Activated naive CD8-positive, alpha-beta T cell treated with anti-CD3 and anti-CD28 coated beads, Interleukin-2, amount 50 U/mL, for 16 hours (primary cell): ENCODE data around the gene DHRS11.
A peak's percentile ranks its signal among the peaks of the same experiment; 100 is the strongest.

ENCODE experiments used
- DNase-seq: peaks from one replicate; pipeline ENCODE4 v3.0.0-alpha.2; 2020; ENCODE audit warnings: low read depth, low spot score

The DHRS11 gene

DNA sequence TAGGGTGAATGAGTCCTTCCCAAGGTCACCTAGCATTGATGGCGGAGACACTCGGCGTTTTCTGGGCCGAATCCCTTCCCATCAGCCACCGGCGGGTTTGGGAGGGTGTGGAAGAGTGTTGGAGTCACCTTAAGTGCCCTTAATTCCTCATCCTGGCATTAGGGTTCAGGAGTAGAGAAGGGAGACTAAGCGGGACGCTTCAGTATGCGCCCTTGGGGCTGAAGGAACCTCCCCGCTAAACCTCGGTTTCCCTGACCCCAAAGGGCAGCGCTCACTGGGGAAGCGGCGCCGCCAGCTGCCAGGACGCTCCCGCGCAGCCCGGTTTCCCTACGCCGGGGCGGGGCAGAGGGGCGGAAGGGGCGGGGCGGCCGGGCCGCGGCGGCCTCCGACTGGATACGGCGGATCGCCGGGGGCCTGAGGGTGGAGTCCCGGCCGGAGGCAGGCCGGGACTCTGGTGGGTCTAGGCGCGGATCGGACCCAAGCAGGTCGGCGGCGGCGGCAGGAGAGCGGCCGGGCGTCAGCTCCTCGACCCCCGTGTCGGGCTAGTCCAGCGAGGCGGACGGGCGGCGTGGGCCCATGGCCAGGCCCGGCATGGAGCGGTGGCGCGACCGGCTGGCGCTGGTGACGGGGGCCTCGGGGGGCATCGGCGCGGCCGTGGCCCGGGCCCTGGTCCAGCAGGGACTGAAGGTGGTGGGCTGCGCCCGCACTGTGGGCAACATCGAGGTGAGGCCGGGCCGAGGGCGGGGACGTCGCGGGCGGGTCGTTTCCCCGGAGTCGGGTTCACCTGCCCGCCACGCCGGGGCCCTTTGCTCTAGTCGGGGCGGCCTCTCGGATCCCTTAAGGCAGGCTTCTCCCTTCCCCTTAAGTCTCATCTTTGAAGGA lies at the start of gene DHRS11:
TSS of gene DHRS11 (plus strand) at position 446 of the 882 bp plus-strand sequence. CDS start at position 577, 131 bp downstream.
- peak; percentile 59 for DNase-seq

- no peak for DNase-seq
These were observed 48.9 kb upstream of the DHRS11 start for GRCh38 chr17:36542755-36543154.

GRCh38 chr17:36544044-36544306 lies 47.7 kb upstream of the DHRS11 start:
- no peak for DNase-seq

- DNase-seq = peak; percentile 91
These were observed 47.2 kb upstream of the DHRS11 start, which contains the start of gene GGNBP2 for GRCh38 chr17:36544307-36545076. Gene GGNBP2 (plus strand): TSS chr17:36544919. CDS start chr17:36545725, 806 bp downstream.

GRCh38 chr17:36545077-36545464 lies 46.6 kb upstream of the DHRS11 start:
- no peak for DNase-seq

GRCh38 chr17:36545465-36546417 lies 45.9 kb upstream of the DHRS11 start:
- peak; percentile 92 for DNase-seq

- no peak for DNase-seq
These were observed 45.1 kb upstream of the DHRS11 start for GRCh38 chr17:36546418-36547093.

GRCh38 chr17:36547776-36548175 lies 43.9 kb upstream of the DHRS11 start:
- no peak for DNase-seq

DNA sequence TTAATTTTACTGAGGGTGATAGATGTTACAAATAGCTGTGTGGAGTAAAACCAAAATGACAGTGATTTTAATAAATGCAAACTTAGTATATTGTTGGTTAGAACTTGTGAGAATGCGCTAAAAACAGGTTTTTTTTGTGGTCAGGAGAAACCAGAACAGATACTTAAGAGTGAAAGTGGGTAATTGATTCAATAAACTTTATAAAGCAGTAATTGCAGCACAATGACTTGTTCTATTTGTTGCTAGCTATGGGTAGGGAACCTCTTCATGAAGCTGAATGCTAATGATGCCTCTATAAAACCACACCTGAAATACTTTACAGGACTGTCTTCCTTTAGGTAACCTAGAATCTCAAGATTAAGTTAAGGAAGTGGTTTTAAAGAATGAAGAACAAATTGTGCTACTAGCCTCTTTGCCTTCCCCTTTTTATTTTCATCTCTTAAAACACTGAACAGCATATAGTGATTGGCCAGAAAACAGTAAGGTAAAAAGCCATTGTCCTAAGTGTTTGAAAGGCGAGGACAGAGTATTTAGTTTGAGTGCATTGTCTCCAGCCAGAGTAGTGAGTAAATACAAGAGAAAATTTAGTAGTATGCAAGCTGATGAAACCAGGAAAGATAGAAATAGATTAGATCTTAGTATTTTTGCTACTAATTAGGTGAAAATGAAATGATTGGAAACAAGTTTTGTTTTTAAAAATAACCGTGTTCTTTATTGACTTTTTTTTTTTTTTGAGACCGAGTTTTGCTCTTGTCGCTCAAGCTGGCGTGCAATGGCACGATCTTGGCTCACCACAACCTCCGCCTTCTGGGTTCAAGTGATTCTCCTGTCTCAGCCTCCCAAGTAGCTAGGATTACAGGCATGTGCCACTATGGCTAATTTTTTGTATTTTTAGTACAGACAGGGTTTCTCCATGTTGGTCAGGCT lies 40.9 kb upstream of the DHRS11 start:
- no peak for DNase-seq

GRCh38 chr17:36553459-36553858 lies 38.2 kb upstream of the DHRS11 start:
- DNase-seq = no peak

DNA sequence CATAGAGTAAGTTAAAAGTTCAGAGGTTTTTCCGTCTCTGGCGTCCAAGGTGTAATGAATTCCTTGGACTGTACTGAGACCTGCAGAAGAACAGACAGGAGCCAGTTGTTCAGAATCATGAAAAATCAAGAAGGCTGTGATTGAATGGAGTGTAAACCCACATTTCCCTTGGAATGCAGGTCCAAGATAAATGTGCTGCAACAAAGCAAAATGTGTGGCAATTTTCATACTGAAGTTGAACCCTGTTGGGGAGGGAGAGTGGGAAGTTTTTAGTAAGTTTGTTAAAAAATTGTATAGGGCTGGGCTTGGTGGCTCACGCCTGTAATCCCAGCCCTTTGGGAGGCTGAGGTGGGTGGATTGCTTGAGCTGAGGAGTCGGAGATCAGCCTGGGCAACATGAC lies 25.6 kb upstream of the DHRS11 start:
- DNase-seq = no peak

- no peak for DNase-seq
These were observed 16.7 kb upstream of the DHRS11 start for GRCh38 chr17:36575028-36575427.

DNA sequence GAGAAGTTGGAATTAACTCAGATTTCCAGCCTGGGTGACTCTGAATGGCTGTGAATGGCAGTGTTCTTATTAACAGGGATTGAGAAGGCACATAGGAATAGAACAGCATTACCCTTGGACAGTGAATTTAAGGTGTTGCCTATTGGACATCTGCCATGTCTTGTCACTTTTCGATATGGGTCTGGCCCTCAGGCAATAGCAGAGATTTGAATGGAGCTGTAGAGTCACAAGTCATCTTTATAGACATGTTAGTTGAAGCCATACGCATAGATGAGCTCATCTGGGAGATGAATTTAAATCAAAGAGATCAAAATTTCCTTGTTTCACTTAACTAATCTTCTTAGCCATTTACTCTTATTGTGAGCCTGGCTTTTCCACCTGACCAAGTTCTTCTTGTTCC lies 14.9 kb upstream of the DHRS11 start:
- DNase-seq = no peak

DNA sequence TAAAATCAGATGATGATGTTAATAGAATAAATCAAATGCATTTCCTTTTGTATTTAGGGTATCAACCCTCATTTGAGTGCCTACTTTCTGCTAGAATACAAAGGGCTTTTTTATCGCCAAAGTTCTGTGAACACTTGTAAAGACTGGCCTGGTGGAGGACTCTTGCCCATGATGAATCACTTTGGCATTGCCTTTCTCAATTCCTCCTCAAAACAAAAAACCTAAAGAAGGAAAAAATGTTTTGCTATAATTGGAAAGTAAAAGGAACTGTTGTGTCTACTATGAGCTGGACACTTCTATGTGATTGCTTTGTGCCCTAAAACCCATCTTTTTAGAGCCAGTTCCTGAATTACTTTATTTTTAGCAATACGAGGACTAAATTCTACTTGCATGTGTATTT lies 13.0 kb upstream of the DHRS11 start:
- no peak for DNase-seq

DNA sequence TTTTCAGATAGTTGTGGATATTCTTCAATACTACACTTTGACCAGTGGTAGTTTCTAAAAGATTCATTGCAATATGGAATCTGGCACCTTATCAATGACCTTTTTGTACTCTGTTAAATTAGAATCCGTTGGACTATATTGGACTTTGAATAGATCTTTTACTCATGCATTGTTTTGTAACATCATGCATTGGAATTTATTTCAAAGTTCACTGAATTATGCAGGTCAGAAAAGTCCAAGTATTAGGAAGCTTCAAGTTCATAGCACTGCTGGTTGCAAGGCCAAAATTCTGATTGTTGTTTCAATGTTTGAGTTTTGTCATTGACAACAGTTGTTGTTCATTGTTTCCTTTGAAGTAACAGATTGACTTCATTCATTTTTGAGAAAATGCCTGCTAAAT lies 7.9 kb upstream of the DHRS11 start:
- DNase-seq = no peak

DNA sequence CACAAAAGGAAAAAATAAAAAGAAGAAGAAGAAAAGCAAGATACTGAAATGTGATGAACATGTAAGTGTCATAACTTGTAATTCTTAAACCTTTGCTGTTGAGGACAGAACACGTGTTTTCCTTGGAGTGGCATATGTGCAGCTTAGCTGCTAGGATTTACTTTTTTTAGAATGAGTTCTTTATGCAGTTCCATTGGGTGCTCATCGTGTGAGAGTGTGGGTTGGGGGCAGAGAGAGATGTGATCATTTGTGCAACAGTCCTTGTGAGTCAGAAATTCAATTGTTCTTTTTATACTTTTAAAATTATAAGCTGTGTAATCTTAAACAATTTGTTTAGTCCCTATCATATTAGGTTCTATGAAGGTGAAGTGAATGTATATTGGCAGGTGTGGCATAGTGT lies 5.5 kb upstream of the DHRS11 start:
- DNase-seq = no peak

- DNase-seq = no peak
These were observed 1.6 kb upstream of the DHRS11 start for GRCh38 chr17:36590082-36590481.

- DNase-seq = no peak
These were observed 637 bp downstream of the DHRS11 start for GRCh38 chr17:36592316-36592715.

DNA sequence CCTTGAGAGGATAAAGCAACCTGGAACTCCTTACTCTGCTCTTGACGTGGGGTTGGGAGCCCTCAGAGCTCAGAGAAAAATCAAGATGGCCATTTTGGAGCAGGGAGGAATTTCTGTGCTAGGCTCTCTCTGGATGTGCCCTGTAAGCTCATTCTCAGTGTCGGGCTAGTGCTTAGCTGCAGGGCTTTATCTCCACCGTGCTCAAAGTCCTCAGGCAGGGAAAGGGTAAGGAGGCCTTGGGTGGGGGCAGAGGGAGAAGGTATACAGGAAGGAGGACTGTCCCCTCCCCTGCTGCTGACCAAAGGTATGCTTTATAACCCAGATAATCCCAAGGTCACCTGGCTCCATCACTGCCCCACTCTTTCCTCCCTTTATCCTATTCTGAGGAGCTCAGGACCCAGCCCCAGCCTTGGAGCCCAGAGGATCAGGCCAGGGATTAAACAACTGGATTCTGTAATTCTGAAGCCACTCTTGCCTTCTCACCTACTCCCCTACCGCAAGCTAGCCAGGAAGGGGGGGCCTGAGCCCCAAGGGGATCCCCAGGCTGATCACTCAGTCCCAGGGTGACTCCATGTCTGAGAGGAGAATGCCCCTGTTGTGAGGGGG lies 1.1 kb downstream of the DHRS11 start:
- DNase-seq = no peak
